Neuronal stem cell (in vitro differentiated cells): ENCODE data around the gene CRABP1. TPM values are rescaled to one million over a fixed set of nuclear protein-coding genes. Genes with fewer than 3 reads are reported as not detected.

ENCODE experiments used
- DNase-seq: peaks from one replicate; pipeline ENCODE4 v3.0.0-alpha.2; 2013; ENCODE audit warnings: low spot score
- H2AFZ ChIP-seq: one replicate; pipeline ENCODE4 v1.6.1; 2013; ENCODE audit warnings: mild to moderate bottlenecking, low read length, inconsistent platforms
- H2AK5ac ChIP-seq: 2 replicates; pipeline ENCODE4 v1.6.1; 2013; ENCODE audit warnings: low read depth, mild to moderate bottlenecking, inconsistent platforms, low read length, moderate library complexity, mixed read lengths
- H2BK120ac ChIP-seq: 2 replicates; pipeline ENCODE4 v1.6.1; 2013; ENCODE audit warnings: low read depth, mild to moderate bottlenecking, inconsistent platforms, low read length, moderate library complexity, mixed read lengths
- H2BK12ac ChIP-seq: one replicate; pipeline ENCODE4 v1.6.1; 2013; ENCODE audit warnings: low read length, inconsistent platforms
- H2BK15ac ChIP-seq: 2 replicates; pipeline ENCODE4 v1.6.1; 2013; ENCODE audit warnings: mild to moderate bottlenecking, low read length, inconsistent platforms, mixed read lengths
- H2BK5ac ChIP-seq: one replicate; pipeline ENCODE4 v1.6.1; 2013; ENCODE audit warnings: inconsistent platforms, mild to moderate bottlenecking, low read length, moderate library complexity
- H3K14ac ChIP-seq: one replicate; pipeline ENCODE4 v1.6.1; 2013; ENCODE audit warnings: low read length, inconsistent platforms
- H3K18ac ChIP-seq: 2 replicates; pipeline ENCODE4 v1.6.1; 2013; ENCODE audit warnings: low read length, inconsistent platforms
- H3K23ac ChIP-seq: 2 replicates; pipeline ENCODE4 v1.6.1; 2013; ENCODE audit warnings: low read depth, mild to moderate bottlenecking, mixed read lengths, low read length, inconsistent platforms; ENCODE audit not compliant: poor library complexity
- H3K27ac ChIP-seq: replicated peaks from 3 replicates; pipeline ENCODE4 v1.5.1; 2013; ENCODE audit warnings: low read length, inconsistent platforms
- H3K27me3 ChIP-seq, 3 experiments: 2 replicates each; pipeline ENCODE4 v1.6.1; 2013; ENCODE audit warnings: low read length in 3 of 3, mild to moderate bottlenecking in 2 of 3, inconsistent platforms in 1 of 3, low read depth in 1 of 3, mixed read lengths in 1 of 3, moderate library complexity in 1 of 3; ENCODE audit not compliant: control insufficient read depth in 3 of 3, insufficient read depth in 3 of 3
- H3K36me3 ChIP-seq, 2 donors: replicated peaks in 1 of 2; 2 replicates each; pipeline ENCODE4 v1.6.1; 2013; ENCODE audit warnings: low read length in 2 of 2; ENCODE audit not compliant: control insufficient read depth in 2 of 2, insufficient read depth in 2 of 2
- H3K4ac ChIP-seq: 2 replicates; pipeline ENCODE4 v1.6.1; 2013; ENCODE audit warnings: inconsistent platforms, mild to moderate bottlenecking, low read length, moderate library complexity
- H3K4me1 ChIP-seq, 2 donors: 1 replicate in 1 of 2; 2 replicates in 1 of 2; pipeline ENCODE4 v1.6.1; 2013; ENCODE audit warnings: low read length in 2 of 2, low read depth in 1 of 2; ENCODE audit not compliant: control insufficient read depth in 2 of 2, insufficient read depth in 1 of 2
- H3K4me2 ChIP-seq: one replicate; pipeline ENCODE4 v1.6.1; 2013; ENCODE audit warnings: mild to moderate bottlenecking, low read length, inconsistent platforms; ENCODE audit not compliant: insufficient read depth, poor library complexity, severe bottlenecking
- H3K4me3 ChIP-seq, 2 donors: 2 replicates each; pipeline ENCODE4 v1.5.1; 2013; ENCODE audit warnings: low read length in 2 of 2, mild to moderate bottlenecking in 2 of 2, inconsistent platforms in 1 of 2, moderate library complexity in 1 of 2
- H3K79me1 ChIP-seq: one replicate; pipeline ENCODE4 v1.6.1; 2013; ENCODE audit warnings: low read depth, mild to moderate bottlenecking, inconsistent platforms, low read length, moderate library complexity
- H3K9ac ChIP-seq: one replicate; pipeline ENCODE4 v1.6.1; 2013; ENCODE audit warnings: mild to moderate bottlenecking, low read depth, low read length, inconsistent platforms; ENCODE audit not compliant: poor library complexity
- H3K9me3 ChIP-seq, 2 donors: replicated peaks in 1 of 2; 2 replicates each; pipeline versions ENCODE3 to v1.6.1; 2013; ENCODE audit warnings: low read length in 2 of 2, mild to moderate bottlenecking in 2 of 2, inconsistent platforms in 1 of 2, low read depth in 1 of 2, mixed read lengths in 1 of 2, moderate library complexity in 1 of 2; ENCODE audit not compliant: control insufficient read depth in 2 of 2, insufficient read depth in 1 of 2
- H4K8ac ChIP-seq: one replicate; pipeline ENCODE4 v1.6.1; 2013; ENCODE audit warnings: low read depth, mild to moderate bottlenecking, inconsistent platforms, low read length, moderate library complexity
- H4K91ac ChIP-seq: one replicate; pipeline ENCODE4 v1.6.1; 2013; ENCODE audit warnings: low read length, low read depth, mild to moderate bottlenecking, inconsistent platforms; ENCODE audit not compliant: poor library complexity
- WGBS, 2 donors: extraction: QIAGEN DNeasy Blood & Tissue Kit; methylation state at CpG; one replicate each; pipeline ENCODE4 v1.1.7; 2013; ENCODE audit warnings: missing lambda C conversion rate in 2 of 2, mixed read lengths in 1 of 2; ENCODE audit not compliant: insufficient read length in 2 of 2, insufficient replicate concordance in 1 of 2; ENCODE audit errors: extremely low coverage in 2 of 2; 5-methylcytosine and 5-hydroxymethylcytosine counted together
- polyA plus RNA-seq, 2 experiments: library from polyadenylated mRNA; stranded (reverse); fragments of 200-250 nt; gene quantifications; one replicate each; pipeline ENCODE4 v1.2.3, GENCODE V29; 2013

The CRABP1 gene
- 1,930 TPM for polyA plus RNA-seq (2013, experiment 1 of 2)
- 1,905 TPM for polyA plus RNA-seq (2013, experiment 2 of 2)

DNA sequence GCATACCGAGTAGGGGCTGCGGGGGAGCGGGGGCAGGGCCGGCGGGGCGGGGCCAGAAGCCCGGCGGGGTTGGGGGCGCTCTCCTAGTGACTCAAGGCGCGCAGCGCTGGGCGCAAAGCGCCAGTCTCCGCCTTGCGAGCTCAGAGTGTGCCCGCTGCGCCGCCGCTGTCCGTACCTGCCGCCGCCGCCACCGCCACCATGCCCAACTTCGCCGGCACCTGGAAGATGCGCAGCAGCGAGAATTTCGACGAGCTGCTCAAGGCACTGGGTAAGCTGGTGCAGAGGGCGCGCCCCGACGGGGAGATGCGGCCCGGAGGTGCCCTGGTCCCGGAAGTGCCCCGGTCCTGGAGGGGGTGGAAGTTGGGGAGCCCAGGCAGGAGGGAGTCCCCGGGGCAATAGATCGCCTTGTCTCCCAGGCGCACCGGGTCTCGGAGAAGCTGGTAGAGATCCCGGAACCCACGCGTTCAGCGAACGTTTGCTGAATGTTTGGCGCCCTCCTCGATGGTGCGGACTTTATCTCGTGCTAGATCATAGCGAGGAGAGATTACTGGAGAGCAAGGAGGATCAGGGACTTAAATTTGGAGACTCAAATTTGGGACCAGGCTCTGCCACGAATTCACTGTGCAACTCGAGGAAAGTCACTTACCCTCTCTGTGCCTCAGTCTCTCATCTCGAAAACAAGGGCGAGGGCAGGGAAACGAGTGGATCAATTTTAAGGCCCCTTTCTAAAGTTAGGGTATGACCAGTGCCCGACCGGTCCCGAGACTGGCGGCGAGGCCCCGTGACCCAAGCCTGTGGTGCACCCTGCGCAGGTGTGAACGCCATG lies at the start of gene CRABP1:
Gene CRABP1 (plus strand): TSS at position 123 of the 826 bp plus-strand sequence. CDS start 76 bp downstream, at position 199.
- Histone ChIP-seq H2BK12ac (peak within 1 kb of the TSS; percentile 82), H4K8ac (no peak within 1 kb of the TSS), H3K4me2 (peak within 1 kb of the TSS; percentile 97), H3K4ac (peak within 1 kb of the TSS; percentile 93), H2BK120ac (peak within 1 kb of the TSS; percentile 85), H2BK15ac (peak within 1 kb of the TSS; percentile 84), H3K27ac (peak within 1 kb of the TSS; percentile 46), H4K91ac (peak within 1 kb of the TSS; percentile 35), H3K36me3 (peaks cover 3 to 21% of the 10 kb centered on the region in 2 donors), H3K4me3 (peak within 1 kb of the TSS; percentile 56 to 98), H3K9ac (peak within 1 kb of the TSS; percentile 98), H3K27me3 (no peaks in the 10 kb centered on the region), H2AFZ (peak within 1 kb of the TSS; percentile 70), H2BK5ac (peak within 1 kb of the TSS; percentile 97), H3K4me1 (peaks cover 18 to 34% of the 10 kb centered on the region in 2 donors), H2AK5ac (peak within 1 kb of the TSS; percentile 86), H3K14ac (peak within 1 kb of the TSS; percentile 85), H3K23ac (peak within 1 kb of the TSS; percentile 90), H3K79me1 (peaks cover 7% of the 10 kb centered on the region), H3K9me3 (no peaks in the 10 kb centered on the region), H3K18ac (peak within 1 kb of the TSS; percentile 97)
- DNase-seq, result no peak
- no CpG with 5 or more reads among the region's 67 CpGs for WGBS, 2 donors

DNA sequence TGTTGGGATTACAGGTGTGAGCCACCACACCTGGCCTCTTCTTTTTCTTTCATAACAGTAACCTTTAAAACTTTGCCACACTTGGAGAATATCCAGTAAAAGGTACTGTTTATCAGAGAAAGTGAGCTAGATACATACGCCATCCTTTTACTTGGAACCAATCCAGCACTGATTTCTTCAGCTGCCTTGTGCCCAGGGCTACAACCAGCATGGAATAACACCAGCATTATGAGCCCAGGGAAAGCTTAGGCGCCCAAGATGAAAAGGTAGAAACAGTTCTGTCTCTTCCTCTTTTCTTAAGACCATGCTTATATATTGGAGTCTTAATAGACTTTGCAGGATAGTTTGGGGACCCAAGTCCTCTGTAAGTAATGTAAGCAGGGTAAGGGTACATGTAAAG lies 49.1 kb upstream of the CRABP1 start:
- WGBS, 2 donors, result no CpG with 5 or more reads among the region's 2 CpGs
- Histone ChIP-seq H4K8ac (no peak overlapping the region), H3K18ac (no peak overlapping the region)

GRCh38 chr15:78291698-78292097 lies 48.5 kb upstream of the CRABP1 start:
- no peak overlapping the region for H3K4me2 ChIP-seq
- H4K8ac ChIP-seq, result no peak overlapping the region
- no peak for DNase-seq
- H3K27me3 ChIP-seq, result no peaks in the 10 kb centered on the region
- no peak overlapping the region for H3K4ac ChIP-seq
- no peak overlapping the region for H2AFZ ChIP-seq
- no peak overlapping the region for H3K27ac ChIP-seq
- no peaks in the 10 kb centered on the region for H3K79me1 ChIP-seq
- no peak overlapping the region for H3K9ac ChIP-seq
- H3K14ac ChIP-seq, result no peak overlapping the region
- H2BK120ac ChIP-seq, result no peak overlapping the region
- no peak overlapping the region for H3K18ac ChIP-seq
- H2AK5ac ChIP-seq, result no peak overlapping the region
- H3K4me1 ChIP-seq, result no peaks in the 10 kb centered on the region
- no peak overlapping the region for H3K23ac ChIP-seq
- no peak overlapping the region for H2BK12ac ChIP-seq
- WGBS, 2 donors, result no CpG with 5 or more reads among the region's 2 CpGs
- H4K91ac ChIP-seq, result no peak overlapping the region
- peaks cover 0 to 2% of the 10 kb centered on the region in 2 donors for H3K9me3 ChIP-seq
- no peak overlapping the region for H3K4me3 ChIP-seq
- H2BK15ac ChIP-seq, result no peak overlapping the region
- peaks cover 9 to 75% of the 10 kb centered on the region in 2 donors for H3K36me3 ChIP-seq
- H2BK5ac ChIP-seq, result no peak overlapping the region

More for the DNA sequence above, 49.1 kb upstream of the CRABP1 start:
- Histone ChIP-seq H3K4me3 (no peak overlapping the region), H3K27me3 (no peaks in the 10 kb centered on the region), H3K79me1 (no peaks in the 10 kb centered on the region), H2BK15ac (no peak overlapping the region), H2BK120ac (no peak overlapping the region), H3K14ac (no peak overlapping the region), H3K4me2 (no peak overlapping the region), H3K4ac (no peak overlapping the region), H3K4me1 (no peaks in the 10 kb centered on the region), H2BK5ac (no peak overlapping the region), H2BK12ac (no peak overlapping the region), H2AFZ (no peak overlapping the region), H3K27ac (no peak overlapping the region), H3K9ac (no peak overlapping the region), H2AK5ac (no peak overlapping the region), H3K36me3 (peaks cover 12 to 82% of the 10 kb centered on the region in 2 donors), H3K23ac (no peak overlapping the region), H3K9me3 (peaks cover 0 to 2% of the 10 kb centered on the region in 2 donors), H4K91ac (no peak overlapping the region)
- no peak for DNase-seq

DNA sequence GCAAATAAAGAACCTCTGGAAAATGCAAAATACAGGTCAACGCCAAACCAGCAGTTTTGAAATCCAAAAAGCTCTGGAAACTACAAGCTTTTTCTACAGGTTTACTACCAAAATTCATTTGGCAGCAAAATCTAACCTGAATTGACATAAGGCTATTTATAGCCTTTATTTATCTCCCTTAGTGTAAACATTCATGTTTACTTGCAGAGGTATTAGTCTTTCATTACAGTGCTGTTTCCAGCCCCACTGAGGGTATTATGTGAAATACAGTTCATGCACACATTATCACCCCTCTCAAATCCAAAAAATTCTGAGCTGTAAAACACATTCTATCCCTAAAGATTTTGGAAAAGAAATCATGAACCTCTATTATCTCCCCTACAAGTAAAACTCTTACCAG lies 47.9 kb upstream of the CRABP1 start:
- no peak overlapping the region for H3K27ac ChIP-seq
- H2BK12ac ChIP-seq, result no peak overlapping the region
- H2AK5ac ChIP-seq, result no peak overlapping the region
- H3K4ac ChIP-seq, result no peak overlapping the region
- no peak overlapping the region for H3K9ac ChIP-seq
- no peak overlapping the region for H2BK120ac ChIP-seq
- H3K27me3 ChIP-seq, result no peaks in the 10 kb centered on the region
- no peak overlapping the region for H3K18ac ChIP-seq
- H3K14ac ChIP-seq, result no peak overlapping the region
- H3K79me1 ChIP-seq, result no peaks in the 10 kb centered on the region
- no peak overlapping the region for H3K4me3 ChIP-seq
- no peak for DNase-seq
- no peak overlapping the region for H3K4me2 ChIP-seq
- peaks cover 0 to 2% of the 10 kb centered on the region in 2 donors for H3K9me3 ChIP-seq
- no peaks in the 10 kb centered on the region for H3K4me1 ChIP-seq
- no peak overlapping the region for H2AFZ ChIP-seq
- H4K91ac ChIP-seq, result no peak overlapping the region
- no peak overlapping the region for H3K23ac ChIP-seq
- no peak overlapping the region for H4K8ac ChIP-seq
- no peak overlapping the region for H2BK5ac ChIP-seq
- peaks cover 9 to 70% of the 10 kb centered on the region in 2 donors for H3K36me3 ChIP-seq
- WGBS, 2 donors, result no CpG with 5 or more reads among the region's 1 CpG
- H2BK15ac ChIP-seq, result no peak overlapping the region
